ENCODE measurements around the gene SLC14A1. TPM values are rescaled to one million over a fixed set of nuclear protein-coding genes. Genes with fewer than 3 reads are reported as not detected.

Gene SLC14A1
- total and polyA plus RNA-seq, 2 experiments from 2014 or later: 0.21 to 0.53 TPM

- H3K9me3 Mint-ChIP-seq: peaks cover 4% of the 10 kb centered on the region
- DNase-seq (ENCODE audit: low spot score) (no peak), ATAC-seq (no peak)
- Histone ChIP-seq H3K27me3 (ENCODE audit: insufficient read depth) (no peaks in the 10 kb centered on the region), H3K27ac (ENCODE audit: low read depth) (no peak overlapping the region), H3K4me1 (ENCODE audit: insufficient read depth) (no peaks in the 10 kb centered on the region), H3K4me3 (no peak overlapping the region), H3K36me3 (ENCODE audit: insufficient read depth) (no peaks in the 10 kb centered on the region), H2AFZ (no peak overlapping the region), H3K9me2 (ENCODE audit: insufficient read depth) (no peaks in the 10 kb centered on the region), H3K4me2 (no peak overlapping the region), H3F3A (replicated peaks; ENCODE audit: low read depth) (no peaks in the 10 kb centered on the region), H4K20me1 (replicated peaks; ENCODE audit: insufficient read depth) (no peaks in the 10 kb centered on the region), H3K79me2 (replicated peaks; ENCODE audit: insufficient read depth) (no peaks in the 10 kb centered on the region)
- TF ChIP-seq CTCF (conservative IDR thresholded peaks at IDR 0.05; ENCODE audit: low read depth in 2 of 2) (no peak), STAT1 (IDR thresholded peaks at IDR 0.05; ENCODE audit: unreplicated experiment) (no peak), ZNF114 (CRISPR knock-in tag; IDR thresholded peaks at IDR 0.05) (no peak), REST (IDR thresholded peaks at IDR 0.05; ENCODE audit: unreplicated experiment) (no peak), EZH2 (IDR thresholded peaks at IDR 0.05; ENCODE audit: low read depth, unreplicated experiment) (no peak), JUNB (IDR thresholded peaks at IDR 0.05; ENCODE audit: unreplicated experiment) (no peak), ETS1 (IDR thresholded peaks at IDR 0.05) (no peak), ZNF331 (CRISPR knock-in tag; IDR thresholded peaks at IDR 0.05; ENCODE audit: low read depth) (no peak), CREB1 (CRISPR knock-in tag; IDR thresholded peaks at IDR 0.05; ENCODE audit: low read depth) (no peak), POLR2AphosphoS5 (IDR thresholded peaks at IDR 0.05; ENCODE audit: low read depth) (no peak)
- no peak overlapping the region for H3K4me3 Mint-ChIP-seq
- no peak overlapping the region for H3K27ac Mint-ChIP-seq
- no peaks in the 10 kb centered on the region for H3K27me3 Mint-ChIP-seq (ENCODE audit: insufficient read depth, low read depth, poor library complexity)
- H3K36me3 Mint-ChIP-seq (ENCODE audit: low read depth): no peaks in the 10 kb centered on the region
- H3K4me1 Mint-ChIP-seq: no peaks in the 10 kb centered on the region; the same call in 2 of the 3 replicates
Measured at GRCh38 chr18:45715212-45715780, 8.7 kb upstream of the SLC14A1 start.

Measured in GM23338 (cell line).